Smooth muscle cell (in vitro differentiated cells): ENCODE results near the gene CCDC121. TPM values are rescaled to one million over a fixed set of nuclear protein-coding genes. Genes with fewer than 3 reads are reported as not detected.

Experiments used
- DNase-seq: peaks from one replicate; lab custom pipeline; 2025; ENCODE audit not compliant: unreplicated experiment; lab: John Stamatoyannopoulos, UW
- H2AFZ ChIP-seq: fragments of 200-600 bp; sonication (generic); 2 replicates; pipeline ENCODE4 v1.6.0; 2016; ENCODE audit warnings: antibody characterized with exemption, low read depth, mild to moderate bottlenecking
- H3F3A ChIP-seq: fragments of 200-600 bp; sonication (generic); 2 replicates; pipeline ENCODE4 v1.6.0; 2017; ENCODE audit warnings: antibody characterized with exemption, low read depth
- H3K27ac ChIP-seq: fragments of 200-600 bp; sonication (generic); 2 replicates; pipeline ENCODE4 v1.5.1; 2016; ENCODE audit warnings: low read depth, mild to moderate bottlenecking
- H3K27me3 ChIP-seq: fragments of 200-600 bp; sonication (generic); 2 replicates; pipeline ENCODE4 v1.6.1; 2016; ENCODE audit warnings: low read depth, mild to moderate bottlenecking
- H3K36me3 ChIP-seq: fragments of 200-600 bp; sonication (generic); 2 replicates; pipeline ENCODE4 v1.5.1; 2016; ENCODE audit warnings: low read depth
- H3K4me1 ChIP-seq: fragments of 200-600 bp; sonication (generic); 2 replicates; pipeline ENCODE4 v1.5.1; 2016; ENCODE audit warnings: low read depth
- H3K4me2 ChIP-seq: fragments of 200-600 bp; sonication (generic); 2 replicates; pipeline ENCODE4 v1.6.0; 2016; ENCODE audit warnings: mild to moderate bottlenecking
- H3K4me3 ChIP-seq: fragments of 200-600 bp; sonication (generic); 2 replicates; pipeline ENCODE4 v1.5.1; 2016; ENCODE audit warnings: mild to moderate bottlenecking
- H3K79me2 ChIP-seq: fragments of 200-600 bp; sonication (generic); 2 replicates; pipeline ENCODE4 v1.6.0; 2016; ENCODE audit warnings: low read depth, mild to moderate bottlenecking
- H3K9ac ChIP-seq: fragments of 200-600 bp; sonication (generic); 2 replicates; pipeline ENCODE4 v1.6.0; 2016; ENCODE audit warnings: low read depth
- H3K9me3 ChIP-seq: fragments of 200-600 bp; sonication (generic); replicated peaks from 2 replicates; pipeline ENCODE4 v1.5.1; 2016; ENCODE audit warnings: low read depth
- H4K20me1 ChIP-seq: fragments of 200-600 bp; sonication (generic); 2 replicates; pipeline ENCODE4 v1.6.0; 2016; ENCODE audit warnings: low read depth
- CTCF ChIP-seq: fragments of 200-600 bp; sonication (generic); IDR thresholded peaks from 2 replicates; pipeline ENCODE4 v1.5.1; 2017; ENCODE audit warnings: borderline replicate concordance, mild to moderate bottlenecking, antibody characterized with exemption; ENCODE audit not compliant: insufficient read depth, poor library complexity, severe bottlenecking
- WGBS: methylation state at CpG from one replicate; pipeline ENCODE4 v1.1.7; 2016; ENCODE audit warnings: low lambda C conversion rate; 5-methylcytosine and 5-hydroxymethylcytosine counted together
- polyA plus RNA-seq: library from polyadenylated mRNA; unstranded; fragments of >200 nt; fragmentation: Nextera tagmentation; extraction: Ambion mirVana; gene quantifications from 2 replicates; pipeline ENCODE4 v1.2.1, GENCODE V29; 2016
- total RNA-seq: library from RNA; depleted of rRNA; stranded (reverse); fragments of >200 nt; gene quantifications from 2 replicates; pipeline ENCODE4 v1.2.3, GENCODE V29; 2014

The CCDC121 gene
- total and polyA plus RNA-seq, 2 experiments from 2014 or later, result 1.7 to 6.3 TPM

GRCh38 chr2:27667446-27667845 is 38.6 kb upstream of the CCDC121 start:
- peaks cover 18% of the 10 kb centered on the region for H3K4me1 ChIP-seq
- H3K9ac ChIP-seq, result no peak overlapping the region
- H3K27ac ChIP-seq, result no peak overlapping the region
- no peak for DNase-seq
- no peaks in the 10 kb centered on the region for H3K27me3 ChIP-seq
- H3K79me2 ChIP-seq, result peaks cover 27% of the 10 kb centered on the region
- no peaks in the 10 kb centered on the region for H3K9me3 ChIP-seq
- H3K4me3 ChIP-seq, result no peak overlapping the region
- H3F3A ChIP-seq, result no peaks in the 10 kb centered on the region
- no peaks in the 10 kb centered on the region for H4K20me1 ChIP-seq
- H3K36me3 ChIP-seq, result peaks cover 12% of the 10 kb centered on the region
- no peak overlapping the region for H2AFZ ChIP-seq
- 97% methylated on average over 1 of the region's 1 CpG for WGBS
- no peak for TF ChIP-seq CTCF
- no peak overlapping the region for H3K4me2 ChIP-seq

GRCh38 chr2:27664622-27665363 is 36.0 kb upstream of the CCDC121 start:
- H3K4me3 ChIP-seq, result peak overlapping the region; percentile 70
- no peak for DNase-seq
- TF ChIP-seq CTCF, result no peak
- peaks cover 23% of the 10 kb centered on the region for H3K4me1 ChIP-seq
- H3K9me3 ChIP-seq, result no peaks in the 10 kb centered on the region
- WGBS, result 90% methylated on average over 16 of the region's 16 CpGs
- peak overlapping the region; percentile 85 for H3K9ac ChIP-seq
- no peaks in the 10 kb centered on the region for H3F3A ChIP-seq
- H4K20me1 ChIP-seq, result no peaks in the 10 kb centered on the region
- peak overlapping the region; percentile 89 for H3K4me2 ChIP-seq
- H2AFZ ChIP-seq, result peak overlapping the region; percentile 94
- no peaks in the 10 kb centered on the region for H3K27me3 ChIP-seq
- H3K36me3 ChIP-seq, result peaks cover 11% of the 10 kb centered on the region
- H3K79me2 ChIP-seq, result peaks cover 47% of the 10 kb centered on the region
- H3K27ac ChIP-seq, result no peak overlapping the region

- peaks cover 53% of the 10 kb centered on the region for H3K79me2 ChIP-seq
- H3F3A ChIP-seq, result no peaks in the 10 kb centered on the region
- DNase-seq, result no peak
- peak overlapping the region; percentile 85 for H3K9ac ChIP-seq
- no peaks in the 10 kb centered on the region for H3K9me3 ChIP-seq
- TF ChIP-seq CTCF, result no peak
- 8% methylated on average over 28 of the region's 28 CpGs for WGBS
- peak overlapping the region; percentile 89 for H3K4me2 ChIP-seq
- H3K27ac ChIP-seq, result peak overlapping the region; percentile 85
- peak overlapping the region; percentile 94 for H2AFZ ChIP-seq
- peak overlapping the region; percentile 70 for H3K4me3 ChIP-seq
- peaks cover 23% of the 10 kb centered on the region for H3K4me1 ChIP-seq
- H4K20me1 ChIP-seq, result no peaks in the 10 kb centered on the region
- H3K36me3 ChIP-seq, result peaks cover 16% of the 10 kb centered on the region
- H3K27me3 ChIP-seq, result no peaks in the 10 kb centered on the region
These were observed 35.4 kb upstream of the CCDC121 start for GRCh38 chr2:27664154-27664574.
